SU-DHL-6 (cell line): ENCODE measurements around the gene MSH3.
"Not testable (repeated sequence)": the region's sequence is repeated elsewhere in the genome, so short reads cannot be mapped to it uniquely, and the experiment has no call there.

Experiments
- H2AFZ ChIP-seq: fragments of 200-600 bp; sonication (generic); 2 replicates; pipeline ENCODE4 v1.6.1; 2014; ENCODE audit warnings: low read depth, mild to moderate bottlenecking, moderate library complexity, mixed read lengths, antibody characterized with exemption, low read length; ENCODE audit not compliant: severe bottlenecking
- H3F3A ChIP-seq: fragments of 200-600 bp; shearing (Covaris generic); 2 replicates; pipeline ENCODE4 v1.6.0; 2016; ENCODE audit warnings: antibody characterized with exemption, mild to moderate bottlenecking; ENCODE audit not compliant: insufficient read depth
- H3K27ac ChIP-seq: fragments of 200-600 bp; sonication (generic); 2 replicates; pipeline ENCODE4 v1.5.1; 2016; ENCODE audit warnings: low read depth, mild to moderate bottlenecking, low read length, moderate library complexity, mixed read lengths
- H3K27me3 ChIP-seq: fragments of 200-600 bp; sonication (generic), shearing (Covaris generic); 2 replicates; pipeline ENCODE4 v1.6.0; 2014; ENCODE audit warnings: mild to moderate bottlenecking, low read length
- H3K36me3 ChIP-seq: fragments of 200-600 bp; sonication (generic); 2 replicates; pipeline ENCODE4 v1.6.1; 2014; ENCODE audit warnings: mild to moderate bottlenecking, low read length, mixed read lengths
- H3K4me2 ChIP-seq: fragments of 300-600, 200-600 bp; shearing (Covaris generic), sonication (generic); 2 replicates; pipeline ENCODE4 v1.6.0; 2014; ENCODE audit warnings: low read length, low read depth, mild to moderate bottlenecking; ENCODE audit not compliant: poor library complexity, severe bottlenecking
- H3K4me3 ChIP-seq: fragments of 200-600 bp; sonication (generic); 2 replicates; pipeline ENCODE4 v1.5.1; 2014; ENCODE audit warnings: antibody characterized with exemption, low read length, mild to moderate bottlenecking, mixed read lengths; ENCODE audit not compliant: insufficient read depth, poor library complexity, severe bottlenecking
- H3K79me2 ChIP-seq: fragments of 200-600 bp; sonication (generic); 2 replicates; pipeline ENCODE4 v1.6.1; 2014; ENCODE audit warnings: mild to moderate bottlenecking, low read length, moderate library complexity; ENCODE audit not compliant: insufficient read depth
- H3K9ac ChIP-seq: fragments of 200-600 bp; sonication (generic); 2 replicates; pipeline ENCODE4 v1.7.0; 2014; ENCODE audit warnings: mild to moderate bottlenecking, low read length
- H3K9me2 ChIP-seq: fragments of 200-600 bp; sonication (generic); replicated peaks from 2 replicates; pipeline ENCODE4 v1.6.1; 2014; ENCODE audit warnings: low read length; ENCODE audit not compliant: insufficient read depth
- H3K9me3 ChIP-seq: fragments of 200-600 bp; sonication (generic); 2 replicates; pipeline ENCODE4 v1.6.1; 2014; ENCODE audit warnings: low read length, mixed read lengths; ENCODE audit not compliant: insufficient read depth
- H4K20me1 ChIP-seq: fragments of 200-600 bp; sonication (generic); 2 replicates; pipeline ENCODE4 v1.6.1; 2014; ENCODE audit warnings: low read depth, mild to moderate bottlenecking, antibody characterized with exemption, low read length, moderate library complexity, mixed read lengths
- EZH2phosphoT487 ChIP-seq: fragments of 200-600 bp; sonication (generic), shearing (Covaris generic); conservative IDR thresholded peaks from 2 replicates; pipeline ENCODE4 v1.6.1; 2018; ENCODE audit warnings: mild to moderate bottlenecking, antibody characterized with exemption, low read length, moderate library complexity, mixed read lengths
- TF ChIP-seq, protein P1 (sequence below): fragments of 200-600 bp; sonication (generic); IDR thresholded peaks from one replicate; pipeline ENCODE4 v1.5.1; 2017; ENCODE audit warnings: antibody characterized with exemption, mild to moderate bottlenecking, low read length, moderate library complexity; ENCODE audit not compliant: insufficient read depth, poor library complexity, severe bottlenecking

MSH3 gene

DNA sequence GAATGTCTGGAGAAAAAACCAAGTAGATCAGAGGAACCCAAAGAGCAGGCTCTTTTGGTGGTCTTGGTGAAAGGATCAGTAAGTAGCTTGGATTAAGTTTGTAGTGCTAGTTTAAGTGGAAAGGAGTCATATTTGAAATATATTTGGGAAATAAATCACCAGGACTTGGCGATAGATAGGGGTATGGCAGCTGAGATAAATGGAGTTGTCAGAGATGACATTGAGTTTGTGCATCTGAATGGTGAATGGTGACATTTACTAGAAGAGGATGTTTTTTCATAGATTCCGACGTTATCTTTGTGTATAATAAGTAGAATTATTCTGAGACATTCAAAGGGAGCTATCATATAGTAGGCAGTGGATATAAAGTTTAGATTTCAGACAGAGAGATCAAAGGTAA lies 162.1 kb downstream of the MSH3 start:
- H3K27me3 ChIP-seq: no peaks in the 10 kb centered on the region
- H3K9me3 ChIP-seq: no peaks in the 10 kb centered on the region
- TF ChIP-seq, protein P1, sequence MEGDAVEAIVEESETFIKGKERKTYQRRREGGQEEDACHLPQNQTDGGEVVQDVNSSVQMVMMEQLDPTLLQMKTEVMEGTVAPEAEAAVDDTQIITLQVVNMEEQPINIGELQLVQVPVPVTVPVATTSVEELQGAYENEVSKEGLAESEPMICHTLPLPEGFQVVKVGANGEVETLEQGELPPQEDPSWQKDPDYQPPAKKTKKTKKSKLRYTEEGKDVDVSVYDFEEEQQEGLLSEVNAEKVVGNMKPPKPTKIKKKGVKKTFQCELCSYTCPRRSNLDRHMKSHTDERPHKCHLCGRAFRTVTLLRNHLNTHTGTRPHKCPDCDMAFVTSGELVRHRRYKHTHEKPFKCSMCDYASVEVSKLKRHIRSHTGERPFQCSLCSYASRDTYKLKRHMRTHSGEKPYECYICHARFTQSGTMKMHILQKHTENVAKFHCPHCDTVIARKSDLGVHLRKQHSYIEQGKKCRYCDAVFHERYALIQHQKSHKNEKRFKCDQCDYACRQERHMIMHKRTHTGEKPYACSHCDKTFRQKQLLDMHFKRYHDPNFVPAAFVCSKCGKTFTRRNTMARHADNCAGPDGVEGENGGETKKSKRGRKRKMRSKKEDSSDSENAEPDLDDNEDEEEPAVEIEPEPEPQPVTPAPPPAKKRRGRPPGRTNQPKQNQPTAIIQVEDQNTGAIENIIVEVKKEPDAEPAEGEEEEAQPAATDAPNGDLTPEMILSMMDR: no peak
- no peak for TF ChIP-seq EZH2phosphoT487
- no peaks in the 10 kb centered on the region for H3K9me2 ChIP-seq
- no peak overlapping the region for H3K27ac ChIP-seq
- no peak overlapping the region for H3K4me3 ChIP-seq
- no peaks in the 10 kb centered on the region for H4K20me1 ChIP-seq
- H3F3A ChIP-seq: no peaks in the 10 kb centered on the region
- no peak overlapping the region for H3K4me2 ChIP-seq
- H3K79me2 ChIP-seq: no peaks in the 10 kb centered on the region
- H3K36me3 ChIP-seq: peaks cover 8% of the 10 kb centered on the region; the same call in 1 of the 2 replicates
- H3K9ac ChIP-seq: no peak overlapping the region
- H2AFZ ChIP-seq: no peak overlapping the region

DNA sequence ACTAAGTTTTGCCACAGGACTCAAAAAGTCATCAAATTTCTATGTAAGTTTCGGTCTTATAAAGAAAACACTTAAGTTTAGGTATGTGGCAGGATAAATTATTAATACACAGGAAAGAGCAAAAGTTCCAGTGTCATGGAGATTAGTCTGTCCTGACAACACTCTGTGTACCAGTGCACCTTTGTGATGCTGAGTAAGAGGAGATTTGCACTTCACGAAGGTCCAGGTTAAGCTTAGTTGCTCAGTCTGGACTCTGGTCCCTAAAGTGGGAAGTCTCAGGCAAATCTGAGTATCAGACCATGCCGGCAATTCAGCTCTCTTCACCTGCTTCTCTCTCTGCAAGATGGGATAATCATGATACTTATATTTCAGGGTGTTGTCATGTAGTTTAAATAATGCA lies 166.2 kb downstream of the MSH3 start:
- Histone ChIP-seq H2AFZ (no peak overlapping the region), H4K20me1 (no peaks in the 10 kb centered on the region), H3F3A (no peaks in the 10 kb centered on the region), H3K27ac (no peak overlapping the region), H3K27me3 (no peaks in the 10 kb centered on the region), H3K9me3 (no peaks in the 10 kb centered on the region), H3K9ac (no peak overlapping the region), H3K36me3 (peaks cover 6% of the 10 kb centered on the region; the same call in 1 of the 2 replicates), H3K9me2 (no peaks in the 10 kb centered on the region), H3K4me2 (no peak overlapping the region), H3K4me3 (no peak overlapping the region), H3K79me2 (no peaks in the 10 kb centered on the region)
- TF ChIP-seq, protein P1: no peak
- no peak for TF ChIP-seq EZH2phosphoT487

DNA sequence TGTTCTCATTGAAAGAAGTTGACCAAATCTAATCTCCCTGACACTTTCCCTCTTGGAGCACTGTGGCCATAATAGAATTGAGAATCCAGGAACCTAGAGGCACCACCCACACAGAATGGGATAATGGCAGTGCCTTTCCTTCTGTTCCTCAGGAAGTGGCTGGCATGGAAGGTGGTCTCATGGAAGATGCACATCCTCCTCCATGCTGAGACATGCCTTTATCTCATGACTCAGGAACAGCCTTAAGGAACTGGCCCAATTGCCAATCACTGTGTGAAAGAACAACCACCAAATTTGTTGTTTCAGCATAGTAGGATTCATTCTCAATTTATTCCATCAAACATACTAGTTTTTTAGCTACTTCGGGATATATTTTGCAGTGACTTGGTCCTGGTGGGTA lies 168.2 kb downstream of the MSH3 start:
- no peaks in the 10 kb centered on the region for H3K27me3 ChIP-seq
- TF ChIP-seq EZH2phosphoT487: no peak
- TF ChIP-seq, protein P1: no peak

DNA sequence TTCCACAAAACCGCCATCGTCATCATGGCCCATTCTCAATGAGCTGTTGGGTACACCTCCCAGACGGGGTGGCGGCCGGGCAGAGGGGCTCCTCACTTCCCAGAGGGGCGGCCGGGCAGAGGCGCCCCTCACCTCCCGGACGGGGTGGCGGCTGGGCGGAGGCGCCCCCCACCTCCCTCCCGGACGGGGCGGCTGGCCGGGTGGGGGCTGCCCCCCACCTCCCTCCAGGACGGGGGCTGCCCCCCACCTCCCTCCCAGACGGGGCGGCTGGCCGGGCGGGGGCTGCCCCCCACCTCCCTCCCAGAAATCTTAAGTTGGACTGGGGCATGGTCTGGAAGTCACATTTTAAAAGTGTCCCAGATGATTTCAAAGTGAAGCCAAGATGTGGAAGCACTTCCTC lies 169.7 kb downstream of the MSH3 start:
- H3K9me2 ChIP-seq, H3K27ac ChIP-seq: not testable (repeated sequence)

More for the DNA sequence above, 168.2 kb downstream of the MSH3 start:
- Histone ChIP-seq H3K4me2 (no peak overlapping the region), H3K9ac (no peak overlapping the region), H3K4me3 (no peak overlapping the region), H3K27ac (no peak overlapping the region), H3K36me3 (peaks cover 6% of the 10 kb centered on the region; the same call in 1 of the 2 replicates), H4K20me1 (no peaks in the 10 kb centered on the region), H3K9me2 (no peaks in the 10 kb centered on the region), H2AFZ (no peak overlapping the region), H3F3A (no peaks in the 10 kb centered on the region), H3K9me3 (no peaks in the 10 kb centered on the region), H3K79me2 (no peaks in the 10 kb centered on the region)

More for the DNA sequence above, 169.7 kb downstream of the MSH3 start:
- not testable (repeated sequence) for H3K36me3 ChIP-seq, H3K4me3 ChIP-seq, H3F3A ChIP-seq, H3K27me3 ChIP-seq, H3K9me3 ChIP-seq, H4K20me1 ChIP-seq, H3K9ac ChIP-seq, H3K4me2 ChIP-seq, H2AFZ ChIP-seq, H3K79me2 ChIP-seq
